ENCODE results near the gene CLPTM1L. TPM values are rescaled to one million over a fixed set of nuclear protein-coding genes. Genes with fewer than 3 reads are reported as not detected.

The CLPTM1L gene
- total RNA-seq, 3 donors from 2014 or later = 94.0 to 121 (median 107) TPM

DNA sequence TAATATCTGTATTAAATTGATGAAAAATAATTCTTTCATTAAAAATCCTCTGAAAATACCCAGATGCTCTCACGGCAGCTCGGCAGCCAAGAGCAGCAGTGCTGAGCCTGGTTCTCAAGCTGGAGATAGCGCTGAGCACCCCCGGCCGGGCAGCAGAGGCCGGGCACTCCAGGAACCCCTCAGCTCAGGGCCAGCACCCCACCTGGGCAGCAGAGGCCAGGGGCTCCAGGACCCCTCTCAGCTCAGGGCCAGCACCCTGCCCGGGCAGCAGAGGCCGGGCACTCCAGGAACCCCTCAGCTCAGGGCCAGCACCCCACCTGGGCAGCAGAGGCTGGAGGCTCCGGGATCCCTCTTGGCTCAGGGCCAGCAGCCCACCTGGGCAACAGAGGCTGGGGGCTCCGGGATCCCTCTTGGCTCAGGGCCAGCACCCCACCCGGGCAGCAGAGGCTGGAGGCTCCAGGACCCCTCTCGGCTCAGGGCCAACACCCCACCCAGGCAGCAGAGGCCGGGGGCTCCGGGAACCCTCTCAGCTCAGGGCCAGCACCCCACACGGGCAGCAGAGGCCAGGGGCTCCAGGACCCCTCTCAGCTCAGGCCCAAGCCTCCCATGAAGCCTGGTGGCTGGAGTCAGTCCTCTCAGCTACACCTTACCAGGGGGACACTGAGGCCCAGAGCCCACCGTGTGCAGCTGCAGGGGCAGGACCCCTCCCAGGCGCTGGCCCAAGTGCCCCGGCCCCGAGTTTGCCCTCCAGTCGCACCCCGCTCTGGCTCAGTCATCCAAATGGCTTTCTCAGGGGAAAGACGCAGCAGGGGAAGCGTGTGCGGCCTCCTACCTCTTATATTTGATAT lies 21.7 kb downstream of the CLPTM1L start:
- intact Hi-C loops (cut with DNase I; ENCODE audit: low total_unique reads) = no loop called here
- H3K4me1 ChIP-seq = no peaks in the 10 kb centered on the region
- H3K4me3 ChIP-seq = no peak overlapping the region
- peaks cover 8% of the 10 kb centered on the region for H3K36me3 ChIP-seq
- peak in 1 of 2 donors; percentile 48 for DNase-seq (ENCODE audit: low spot score in 2 of 2)
- no peaks in the 10 kb centered on the region for H3K27me3 ChIP-seq
- TF ChIP-seq, protein P1, sequence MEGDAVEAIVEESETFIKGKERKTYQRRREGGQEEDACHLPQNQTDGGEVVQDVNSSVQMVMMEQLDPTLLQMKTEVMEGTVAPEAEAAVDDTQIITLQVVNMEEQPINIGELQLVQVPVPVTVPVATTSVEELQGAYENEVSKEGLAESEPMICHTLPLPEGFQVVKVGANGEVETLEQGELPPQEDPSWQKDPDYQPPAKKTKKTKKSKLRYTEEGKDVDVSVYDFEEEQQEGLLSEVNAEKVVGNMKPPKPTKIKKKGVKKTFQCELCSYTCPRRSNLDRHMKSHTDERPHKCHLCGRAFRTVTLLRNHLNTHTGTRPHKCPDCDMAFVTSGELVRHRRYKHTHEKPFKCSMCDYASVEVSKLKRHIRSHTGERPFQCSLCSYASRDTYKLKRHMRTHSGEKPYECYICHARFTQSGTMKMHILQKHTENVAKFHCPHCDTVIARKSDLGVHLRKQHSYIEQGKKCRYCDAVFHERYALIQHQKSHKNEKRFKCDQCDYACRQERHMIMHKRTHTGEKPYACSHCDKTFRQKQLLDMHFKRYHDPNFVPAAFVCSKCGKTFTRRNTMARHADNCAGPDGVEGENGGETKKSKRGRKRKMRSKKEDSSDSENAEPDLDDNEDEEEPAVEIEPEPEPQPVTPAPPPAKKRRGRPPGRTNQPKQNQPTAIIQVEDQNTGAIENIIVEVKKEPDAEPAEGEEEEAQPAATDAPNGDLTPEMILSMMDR (IDR thresholded peaks at IDR 0.05) = no peak
- no peak for TF ChIP-seq POLR2A (IDR thresholded peaks at IDR 0.05)
- no peak for TF ChIP-seq POLR2AphosphoS5 (IDR thresholded peaks at IDR 0.05)
- no peaks in the 10 kb centered on the region for H3K9me3 ChIP-seq
- H3K27ac ChIP-seq = no peak overlapping the region

DNA sequence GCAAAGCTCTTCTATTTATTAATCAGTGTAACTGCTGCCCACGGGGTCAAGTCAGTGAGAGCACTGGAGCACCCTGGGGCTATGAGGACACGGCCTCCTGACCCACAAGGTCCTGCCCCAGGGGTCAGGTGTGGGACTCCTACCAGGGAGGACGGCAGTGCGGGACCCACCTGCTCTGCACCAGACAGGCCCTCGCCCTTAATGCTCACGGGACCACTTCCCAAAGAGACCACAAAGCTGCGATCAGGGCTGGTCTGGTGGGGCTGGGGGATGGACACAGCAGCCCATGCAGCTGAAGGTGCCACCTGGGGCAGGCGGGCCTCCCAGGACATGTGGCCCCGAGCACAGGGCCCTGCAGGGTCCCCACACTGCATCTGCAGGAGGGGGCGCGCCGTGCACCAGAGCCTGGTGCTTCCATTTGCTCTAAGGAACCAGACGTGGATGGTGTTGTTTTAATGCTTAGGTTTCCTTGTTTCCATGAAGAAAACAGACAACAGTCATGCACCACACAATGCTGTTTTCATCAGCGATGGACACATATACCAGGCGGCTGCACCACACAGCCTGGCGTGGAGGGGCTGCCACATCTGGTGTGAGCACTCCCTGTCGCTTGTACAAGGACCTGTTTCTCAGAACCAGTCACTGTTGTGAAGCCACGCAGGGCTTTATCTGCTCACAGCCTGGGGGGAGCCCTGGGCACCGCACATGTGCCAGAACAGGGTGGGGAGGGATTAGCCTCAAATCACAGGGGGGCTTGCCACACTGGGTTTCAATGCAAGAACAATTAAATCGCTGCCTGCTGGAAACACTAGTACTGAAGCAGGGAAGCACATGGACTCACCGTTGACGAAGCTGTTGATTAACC lies 22.6 kb downstream of the CLPTM1L start:
- H3K9me3 ChIP-seq = no peaks in the 10 kb centered on the region
- intact Hi-C loops (cut with DNase I; ENCODE audit: low total_unique reads) = no loop called here
- H3K27ac ChIP-seq = no peak overlapping the region
- TF ChIP-seq POLR2A (IDR thresholded peaks at IDR 0.05) (no peak), POLR2AphosphoS5 (IDR thresholded peaks at IDR 0.05) (no peak)
- TF ChIP-seq, protein P1 (IDR thresholded peaks at IDR 0.05) = no peak
- H3K4me3 ChIP-seq = no peak overlapping the region
- H3K4me1 ChIP-seq = no peaks in the 10 kb centered on the region
- peaks cover 8% of the 10 kb centered on the region for H3K36me3 ChIP-seq
- no peaks in the 10 kb centered on the region for H3K27me3 ChIP-seq
- peak in 1 of 2 donors; percentile 35 for DNase-seq (ENCODE audit: low spot score in 2 of 2)

DNA sequence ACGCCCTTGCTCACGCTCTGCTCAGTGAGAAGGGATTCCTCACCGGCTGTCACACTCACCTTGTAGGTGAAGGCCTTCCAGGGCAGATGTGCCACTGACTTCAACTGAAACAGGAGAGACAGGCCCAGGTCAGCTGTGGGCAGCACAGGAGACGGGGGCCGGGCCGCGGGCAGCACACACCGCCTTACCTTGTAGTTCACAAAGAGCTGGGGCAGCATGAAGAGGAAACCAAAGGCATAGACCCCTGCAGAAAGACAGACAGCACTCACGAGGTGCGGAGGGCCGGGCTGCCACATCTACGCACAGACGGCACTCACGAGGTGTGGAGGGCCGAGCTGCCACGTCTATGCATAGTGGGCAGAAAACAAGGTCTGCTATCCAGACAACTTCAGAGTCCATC lies 23.3 kb downstream of the CLPTM1L start:
- intact Hi-C loops (cut with DNase I; ENCODE audit: low total_unique reads) = no loop called here
- peaks cover 8% of the 10 kb centered on the region for H3K36me3 ChIP-seq
- no peaks in the 10 kb centered on the region for H3K27me3 ChIP-seq
- no peaks in the 10 kb centered on the region for H3K4me1 ChIP-seq
- H3K27ac ChIP-seq = no peak overlapping the region
- H3K9me3 ChIP-seq = no peaks in the 10 kb centered on the region
- TF ChIP-seq, protein P1 (IDR thresholded peaks at IDR 0.05) = no peak
- no peak for TF ChIP-seq POLR2AphosphoS5 (IDR thresholded peaks at IDR 0.05)
- TF ChIP-seq POLR2A (IDR thresholded peaks at IDR 0.05) = no peak
- no peak overlapping the region for H3K4me3 ChIP-seq
- peak in 1 of 2 donors; percentile 12 for DNase-seq (ENCODE audit: low spot score in 2 of 2)

DNA sequence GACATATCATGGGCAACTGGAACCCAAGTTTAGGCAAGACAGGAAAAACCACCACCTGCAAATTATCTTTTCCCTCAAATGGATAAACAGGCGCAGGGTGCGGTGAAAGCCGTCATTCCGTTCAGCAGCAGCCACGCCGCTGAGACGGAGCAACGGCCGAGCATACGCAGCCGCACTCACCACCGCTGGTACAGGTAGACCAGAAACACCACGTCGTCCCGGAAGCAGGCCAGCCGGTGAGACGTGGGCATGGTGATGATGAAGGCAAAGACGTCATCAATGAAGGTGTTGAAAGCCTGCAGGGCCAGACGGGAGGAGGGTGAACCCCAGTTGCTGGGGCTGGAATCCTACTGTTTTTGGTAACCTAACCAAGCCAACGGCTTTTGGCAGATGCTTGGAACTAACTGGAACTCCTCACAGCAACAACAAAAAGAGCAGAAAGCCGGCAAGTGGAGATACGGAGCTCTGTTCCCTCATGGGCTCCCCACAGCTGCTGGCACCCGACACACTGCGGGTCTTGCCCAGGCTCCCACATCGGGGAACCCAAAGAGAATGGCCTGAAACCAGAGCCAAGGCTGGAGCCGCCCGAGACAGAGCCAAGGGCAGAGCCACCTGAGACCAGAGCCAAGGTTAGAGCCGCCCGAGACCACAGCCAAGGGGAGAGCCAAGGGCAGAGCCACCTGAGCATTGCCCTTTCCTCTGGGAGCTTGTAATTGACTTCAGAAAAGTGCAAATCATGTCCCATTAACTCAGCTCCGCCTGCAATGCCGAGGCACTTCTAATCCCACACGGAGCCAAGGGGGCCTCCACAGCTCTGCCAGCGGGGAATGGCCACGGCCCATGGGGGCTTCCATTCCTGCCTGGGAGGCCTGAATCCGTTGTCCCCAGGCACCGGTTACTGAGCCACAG lies 24.2 kb downstream of the CLPTM1L start:
- peak in 1 of 2 donors; percentile 50 for DNase-seq (ENCODE audit: low spot score in 2 of 2)
- no peaks in the 10 kb centered on the region for H3K27me3 ChIP-seq
- peaks cover 8% of the 10 kb centered on the region for H3K36me3 ChIP-seq
- no peak overlapping the region for H3K27ac ChIP-seq
- no peaks in the 10 kb centered on the region for H3K9me3 ChIP-seq
- H3K4me1 ChIP-seq = no peaks in the 10 kb centered on the region
- TF ChIP-seq POLR2AphosphoS5 (IDR thresholded peaks at IDR 0.05) = no peak
- TF ChIP-seq, protein P1 (IDR thresholded peaks at IDR 0.05) = no peak
- TF ChIP-seq POLR2A (IDR thresholded peaks at IDR 0.05) = no peak
- H3K4me3 ChIP-seq = no peak overlapping the region
- intact Hi-C loops (cut with DNase I; ENCODE audit: low total_unique reads) = no loop called here

Measured in breast epithelium (tissue), 4 donors.